AG10803 (cell line): Measurements from ENCODE around the gene KDM6A.

Experiments used
- DNase-seq: peaks from one replicate; pipeline ENCODE4 v3.0.0; 2010; ENCODE audit warnings: low read depth
- H3K4me3 ChIP-seq: 2 replicates; pipeline ENCODE4 v1.5.1; 2011; ENCODE audit warnings: mild to moderate bottlenecking, low read length, control low read depth
- TF ChIP-seq, protein P1 (sequence below): conservative IDR thresholded peaks from 2 replicates; pipeline ENCODE4 v1.5.1; 2011; ENCODE audit warnings: mild to moderate bottlenecking, low read length, control low read depth, inconsistent platforms

KDM6A gene

DNA sequence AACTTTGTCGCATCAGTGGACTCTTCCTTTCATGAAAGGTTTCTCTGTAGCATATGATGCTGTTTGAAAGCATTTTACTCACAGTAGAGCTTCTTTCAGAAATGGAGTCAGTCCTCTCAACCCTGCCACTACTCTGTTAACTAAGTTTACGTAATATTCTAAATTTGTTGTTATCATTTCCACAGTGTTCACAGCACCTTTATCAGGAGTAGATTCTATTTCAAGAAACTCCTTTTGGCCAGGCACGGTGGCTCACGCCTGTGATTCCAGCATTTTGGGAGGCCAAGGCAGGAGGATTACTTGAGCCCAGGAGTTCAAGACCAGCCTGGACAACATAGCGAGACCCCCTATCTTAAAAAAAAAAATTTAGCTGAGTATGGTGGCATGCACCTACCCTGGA, 90.0 kb downstream of the KDM6A start:
- TF ChIP-seq, protein P1, sequence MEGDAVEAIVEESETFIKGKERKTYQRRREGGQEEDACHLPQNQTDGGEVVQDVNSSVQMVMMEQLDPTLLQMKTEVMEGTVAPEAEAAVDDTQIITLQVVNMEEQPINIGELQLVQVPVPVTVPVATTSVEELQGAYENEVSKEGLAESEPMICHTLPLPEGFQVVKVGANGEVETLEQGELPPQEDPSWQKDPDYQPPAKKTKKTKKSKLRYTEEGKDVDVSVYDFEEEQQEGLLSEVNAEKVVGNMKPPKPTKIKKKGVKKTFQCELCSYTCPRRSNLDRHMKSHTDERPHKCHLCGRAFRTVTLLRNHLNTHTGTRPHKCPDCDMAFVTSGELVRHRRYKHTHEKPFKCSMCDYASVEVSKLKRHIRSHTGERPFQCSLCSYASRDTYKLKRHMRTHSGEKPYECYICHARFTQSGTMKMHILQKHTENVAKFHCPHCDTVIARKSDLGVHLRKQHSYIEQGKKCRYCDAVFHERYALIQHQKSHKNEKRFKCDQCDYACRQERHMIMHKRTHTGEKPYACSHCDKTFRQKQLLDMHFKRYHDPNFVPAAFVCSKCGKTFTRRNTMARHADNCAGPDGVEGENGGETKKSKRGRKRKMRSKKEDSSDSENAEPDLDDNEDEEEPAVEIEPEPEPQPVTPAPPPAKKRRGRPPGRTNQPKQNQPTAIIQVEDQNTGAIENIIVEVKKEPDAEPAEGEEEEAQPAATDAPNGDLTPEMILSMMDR: no peak
- no peak overlapping the region for H3K4me3 ChIP-seq
- no peak for DNase-seq

- no peak for DNase-seq
- TF ChIP-seq, protein P1: no peak
These were observed 94.2 kb downstream of the KDM6A start for GRCh38 chrX:44967221-44967620.

GRCh38 chrX:44970709-44971108, 97.7 kb downstream of the KDM6A start:
- no peak overlapping the region for H3K4me3 ChIP-seq
- TF ChIP-seq, protein P1: no peak
- no peak for DNase-seq

More at GRCh38 chrX:44967221-44967620, 94.2 kb downstream of the KDM6A start:
- H3K4me3 ChIP-seq: no peak overlapping the region

DNA sequence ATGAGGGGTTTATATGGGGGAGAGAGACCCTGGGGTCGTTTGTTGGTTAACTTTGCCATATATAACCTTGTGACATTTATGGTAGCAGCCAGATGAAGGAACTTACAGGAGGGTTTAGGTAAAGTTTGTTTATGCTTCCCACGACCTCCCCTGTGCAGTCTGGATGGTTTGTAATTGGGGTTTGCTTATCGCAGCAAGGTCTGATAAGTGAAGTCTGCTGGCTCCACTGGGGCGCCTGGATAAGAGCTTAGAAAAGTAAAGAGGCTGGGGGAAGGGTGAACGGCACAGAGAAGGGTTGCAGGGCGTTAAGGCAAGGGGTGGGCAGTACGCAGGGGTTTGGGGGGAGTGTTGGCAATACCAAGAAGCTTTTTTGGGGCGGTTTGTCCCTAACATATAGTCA, 98.7 kb downstream of the KDM6A start:
- TF ChIP-seq, protein P1: no peak
- no peak overlapping the region for H3K4me3 ChIP-seq
- no peak for DNase-seq

GRCh38 chrX:44972132-44972531, 99.1 kb downstream of the KDM6A start:
- TF ChIP-seq, protein P1: no peak
- H3K4me3 ChIP-seq: no peak overlapping the region
- DNase-seq: no peak

- TF ChIP-seq, protein P1: no peak
- no peak for DNase-seq
These were observed 100.5 kb downstream of the KDM6A start for GRCh38 chrX:44973420-44973932.

DNA sequence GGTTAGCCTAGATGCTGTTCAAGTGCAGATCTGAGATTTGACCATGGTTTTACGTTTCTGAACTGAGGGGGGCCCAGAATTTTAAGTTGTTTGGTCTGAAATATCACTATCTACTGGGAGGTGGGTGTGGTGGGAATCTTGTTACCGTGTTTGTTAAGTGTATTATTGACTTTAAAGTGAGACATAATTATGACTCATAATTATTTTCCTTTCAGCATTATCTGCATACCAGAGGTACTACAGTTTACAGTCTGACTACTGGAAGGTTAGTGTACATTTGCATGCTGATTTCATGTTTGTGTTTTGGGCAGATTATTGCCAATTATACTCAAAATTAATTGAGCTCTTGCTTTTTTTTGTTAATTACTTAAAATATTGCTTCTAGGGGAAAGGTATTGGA, 101.5 kb downstream of the KDM6A start:
- no peak overlapping the region for H3K4me3 ChIP-seq
- TF ChIP-seq, protein P1: no peak
- DNase-seq: peak; percentile 12

More at GRCh38 chrX:44973420-44973932, 100.5 kb downstream of the KDM6A start:
- no peak overlapping the region for H3K4me3 ChIP-seq
